CD4-positive, alpha-beta memory T cell (primary cell): ENCODE results near the gene SRGAP3. TPM values are rescaled to one million over a fixed set of nuclear protein-coding genes. Genes with fewer than 3 reads are reported as not detected.

Experiments
- CTCF ChIA-PET: fragments of 350-600 bp; sonication (Branson Sonifier 250); formaldehyde crosslinking; loops from one replicate; lab custom pipeline; 2021; ENCODE audit warnings: inconsistent platforms; ENCODE audit not compliant: partially characterized antibody; lab: Charles Lee
- POLR2A ChIA-PET: fragments of 350-600 bp; sonication (Branson Sonifier 250); formaldehyde crosslinking; loops from one replicate; lab custom pipeline; 2021; ENCODE audit not compliant: partially characterized antibody; lab: Charles Lee
- DNase-seq, 5 donors: peaks; one replicate each; pipeline versions ENCODE4 v3.0.0 to v3.0.0-alpha.2; 2020 to 2022; ENCODE audit warnings: mixed read lengths in 1 of 5
- H3K27ac ChIP-seq: one replicate; pipeline ENCODE4 v1.7.0; 2013; ENCODE audit warnings: low read depth, low read length
- H3K27me3 ChIP-seq: 2 replicates; pipeline ENCODE4 v1.7.0; 2013; ENCODE audit warnings: mild to moderate bottlenecking, low read length, moderate library complexity; ENCODE audit not compliant: insufficient read depth
- H3K36me3 ChIP-seq: 2 replicates; pipeline ENCODE4 v1.7.0; 2013; ENCODE audit warnings: mild to moderate bottlenecking, low read length, moderate library complexity; ENCODE audit not compliant: insufficient read depth
- H3K4me1 ChIP-seq: 2 replicates; pipeline ENCODE4 v1.7.0; 2013; ENCODE audit warnings: mild to moderate bottlenecking, low read length, moderate library complexity; ENCODE audit not compliant: insufficient read depth
- H3K4me3 ChIP-seq, 2 donors: one replicate each; pipeline ENCODE4 v1.7.0; 2013; ENCODE audit warnings: low read length in 2 of 2, mild to moderate bottlenecking in 1 of 2
- H3K9me3 ChIP-seq, 2 donors: one replicate each; pipeline ENCODE4 v1.7.0; 2013; ENCODE audit warnings: low read length in 2 of 2, control low read depth in 1 of 2; ENCODE audit not compliant: control insufficient read depth in 1 of 2
- H3K27ac Mint-ChIP-seq, 7 donors: one replicate each; pipeline ENCODE4 v1.8.0; 2020 to 2021; ENCODE audit warnings: mixed read lengths in 7 of 7, mild to moderate bottlenecking in 6 of 7, inconsistent platforms in 3 of 7, moderate library complexity in 3 of 7
- H3K27me3 Mint-ChIP-seq, 2 donors: one replicate each; pipeline ENCODE4 v1.8.0; 2020 to 2021; ENCODE audit warnings: mixed read lengths in 2 of 2
- H3K36me3 Mint-ChIP-seq, 2 donors: one replicate each; pipeline ENCODE4 v1.8.0; 2020 to 2021; ENCODE audit warnings: mixed read lengths in 2 of 2, inconsistent platforms in 1 of 2, mild to moderate bottlenecking in 1 of 2
- H3K4me1 Mint-ChIP-seq, 4 donors: one replicate each; pipeline ENCODE4 v1.8.0; 2020 to 2021; ENCODE audit warnings: mixed read lengths in 4 of 4, mild to moderate bottlenecking in 1 of 4
- H3K4me3 Mint-ChIP-seq, 8 donors: one replicate each; pipeline ENCODE4 v1.8.0; 2020 to 2021; ENCODE audit warnings: mixed read lengths in 8 of 8, mild to moderate bottlenecking in 7 of 8, moderate library complexity in 6 of 8, inconsistent platforms in 3 of 8
- H3K9me3 Mint-ChIP-seq, 8 donors: one replicate each; pipeline ENCODE4 v1.8.0; 2020 to 2021; ENCODE audit warnings: mixed read lengths in 8 of 8, mild to moderate bottlenecking in 5 of 8, inconsistent platforms in 3 of 8, moderate library complexity in 1 of 8
- intact Hi-C: fragments of 100-400 bp; cut with micrococcal nuclease; formaldehyde crosslinking; loops from one replicate; pipeline ENCODE4 v1.15.1; 2023
- polyA plus RNA-seq, 2 donors: library from polyadenylated mRNA; unstranded; fragments of 300-500 nt; fragmentation: Illumina TruSeq; gene quantifications; one replicate each; pipeline ENCODE4 v1.2.3, GENCODE V29; 2021
- total RNA-seq, 2 experiments: library from RNA; stranded (reverse); gene quantifications; one replicate each; pipeline ENCODE4 v1.2.3, GENCODE V29; 2021

Gene SRGAP3
- total and polyA plus RNA-seq, 4 experiments from 2014 or later = 0.35 to 2.4 (median 1.7) TPM

DNA sequence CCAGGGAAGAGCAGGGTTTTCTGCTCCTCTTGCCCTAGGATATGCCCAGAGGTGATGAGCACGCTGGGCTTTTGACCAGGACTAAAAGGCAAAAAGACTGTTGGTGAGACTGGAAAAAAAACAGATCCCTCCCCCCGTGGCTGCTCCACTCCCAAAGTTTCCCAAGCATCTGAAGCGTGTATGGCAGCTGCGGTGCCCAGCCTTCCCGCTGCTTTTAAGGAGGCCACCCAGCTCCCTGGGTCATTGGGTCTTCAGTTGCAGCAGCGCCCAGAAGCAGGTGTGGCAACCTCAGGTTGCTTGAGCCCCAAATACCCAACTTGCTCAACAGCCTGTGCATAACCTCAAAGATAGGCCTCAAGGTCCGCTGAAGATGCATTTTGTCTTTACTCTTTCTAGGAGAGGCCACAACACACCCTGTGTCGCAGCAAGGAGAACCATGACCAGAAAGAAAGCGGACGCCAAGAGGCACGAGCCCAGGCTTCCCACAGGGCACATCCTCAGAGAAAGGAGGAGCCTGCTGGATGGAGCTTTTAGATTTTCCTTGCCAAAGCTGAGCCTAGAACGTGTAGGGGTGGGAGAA is 2.0 kb downstream of the SRGAP3 start:
- no peaks in the 10 kb centered on the region for H3K27me3 ChIP-seq
- no peaks in the 10 kb centered on the region for H3K9me3 Mint-ChIP-seq
- peaks cover 20% of the 10 kb centered on the region for H3K4me1 ChIP-seq
- H3K27ac Mint-ChIP-seq = peak overlapping the region in 1 of 7 donors; percentile 33
- no peak for DNase-seq
- peak overlapping the region in 3 of 8 donors; percentile 5 to 45 (median 40) for H3K4me3 Mint-ChIP-seq
- no peaks in the 10 kb centered on the region for H3K36me3 ChIP-seq
- H3K36me3 Mint-ChIP-seq = no peaks in the 10 kb centered on the region
- H3K4me1 Mint-ChIP-seq = peaks cover 14 to 33% (median 19%) of the 10 kb centered on the region in 4 donors
- H3K27ac ChIP-seq = no peak overlapping the region
- no peak overlapping the region for H3K4me3 ChIP-seq
- H3K27me3 Mint-ChIP-seq = peaks cover 0 to 2% of the 10 kb centered on the region in 2 donors
- no peaks in the 10 kb centered on the region for H3K9me3 ChIP-seq
- intact Hi-C loops = loop anchor here (5.0 kb wide), 1 partner anchor 65 kb away; no protein-coding TSS in a partner anchor
- ChIA-PET CTCF (no interaction called here), POLR2A (interaction anchor here (1.0 kb wide), 1 partner anchor 272 kb away, joined by 3 read pairs; no protein-coding TSS in a partner anchor)

DNA sequence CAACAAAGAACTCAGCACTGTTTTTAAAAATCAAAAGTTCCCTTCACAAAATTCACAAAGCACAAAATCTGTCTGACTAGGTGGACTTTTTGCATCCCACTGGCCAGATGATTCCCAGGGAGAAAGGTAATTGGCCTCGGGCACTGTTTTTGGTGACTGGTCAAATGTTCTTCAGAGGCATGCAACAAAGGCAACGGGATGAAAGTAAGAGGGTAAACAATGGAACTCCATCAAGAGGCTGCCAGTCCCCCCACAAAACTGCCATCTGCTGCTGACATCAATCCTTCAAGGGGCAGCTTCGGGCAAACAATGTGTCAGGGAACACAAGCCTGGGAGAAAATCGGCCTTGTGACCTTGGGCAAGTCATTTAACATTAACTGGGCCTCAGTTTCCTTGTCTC is 3.3 kb downstream of the SRGAP3 start:
- H3K27me3 ChIP-seq = no peaks in the 10 kb centered on the region
- ChIA-PET POLR2A (no interaction called here), CTCF (no interaction called here)
- Mint-ChIP-seq H3K4me3 (no peak overlapping the region), H3K36me3 (peaks cover 0 to 4% of the 10 kb centered on the region in 2 donors), H3K27me3 (no peaks in the 10 kb centered on the region), H3K4me1 (peaks cover 14 to 33% (median 19%) of the 10 kb centered on the region in 4 donors), H3K9me3 (peaks cover 0 to 3% (median 0%) of the 10 kb centered on the region in 8 donors), H3K27ac (peak overlapping the region in 1 of 7 donors; percentile 20)
- H3K4me3 ChIP-seq = no peak overlapping the region
- no peak for DNase-seq
- H3K4me1 ChIP-seq = peaks cover 20% of the 10 kb centered on the region
- H3K36me3 ChIP-seq = no peaks in the 10 kb centered on the region
- intact Hi-C loops = loop anchor here (5.0 kb wide), 1 partner anchor 64 kb away; no protein-coding TSS in a partner anchor
- H3K27ac ChIP-seq = no peak overlapping the region
- H3K9me3 ChIP-seq = no peaks in the 10 kb centered on the region

GRCh38 chr3:9244495-9245183 is 4.8 kb downstream of the SRGAP3 start:
- Histone ChIP-seq H3K4me1 (peaks cover 14% of the 10 kb centered on the region), H3K9me3 (no peaks in the 10 kb centered on the region), H3K27me3 (no peaks in the 10 kb centered on the region), H3K4me3 (no peak overlapping the region), H3K27ac (no peak overlapping the region), H3K36me3 (no peaks in the 10 kb centered on the region)
- intact Hi-C loops = loop anchor here (5.0 kb wide), 1 partner anchor 62 kb away; no protein-coding TSS in a partner anchor
- peaks cover 0 to 4% of the 10 kb centered on the region in 2 donors for H3K36me3 Mint-ChIP-seq
- peaks cover 0 to 3% (median 0%) of the 10 kb centered on the region in 8 donors for H3K9me3 Mint-ChIP-seq
- H3K4me1 Mint-ChIP-seq = peaks cover 10 to 26% (median 16%) of the 10 kb centered on the region in 4 donors
- POLR2A ChIA-PET = no interaction called here
- no peak overlapping the region for H3K4me3 Mint-ChIP-seq
- no peak for DNase-seq
- H3K27me3 Mint-ChIP-seq = no peaks in the 10 kb centered on the region
- H3K27ac Mint-ChIP-seq = no peak overlapping the region
- CTCF ChIA-PET = no interaction called here

DNA sequence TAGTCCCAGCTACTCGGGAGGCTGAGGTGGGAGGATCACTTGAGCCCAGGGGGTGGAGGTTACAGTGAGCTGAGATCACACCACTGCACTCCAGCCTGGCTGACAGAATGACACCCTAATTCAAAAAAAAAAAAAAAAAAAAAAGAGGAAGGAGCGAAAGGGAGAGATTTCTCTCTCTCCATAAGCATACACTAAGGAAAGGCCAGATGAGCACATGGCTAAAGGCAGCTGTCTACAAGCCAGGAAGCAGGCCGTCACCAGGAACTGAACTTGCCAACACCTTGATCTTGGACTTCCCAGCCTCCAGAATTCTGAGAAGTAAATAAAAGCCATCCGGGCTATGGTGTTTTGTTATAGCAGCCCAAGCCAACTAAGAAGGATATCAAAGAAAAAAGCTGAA is 7.5 kb downstream of the SRGAP3 start:
- Histone ChIP-seq H3K27me3 (no peaks in the 10 kb centered on the region), H3K36me3 (no peaks in the 10 kb centered on the region), H3K27ac (no peak overlapping the region), H3K9me3 (no peaks in the 10 kb centered on the region), H3K4me3 (no peak overlapping the region), H3K4me1 (no peaks in the 10 kb centered on the region)
- Mint-ChIP-seq H3K4me1 (no peaks in the 10 kb centered on the region), H3K9me3 (peaks cover 0 to 3% (median 0%) of the 10 kb centered on the region in 8 donors), H3K27ac (no peak overlapping the region), H3K27me3 (peaks cover 0 to 1% of the 10 kb centered on the region in 2 donors), H3K4me3 (no peak overlapping the region), H3K36me3 (peaks cover 0 to 4% of the 10 kb centered on the region in 2 donors)
- POLR2A ChIA-PET = no interaction called here
- DNase-seq = no peak
- CTCF ChIA-PET = interaction anchor here (1.2 kb wide), 1 partner anchor 271 kb away, joined by 4 read pairs; no protein-coding TSS in a partner anchor
- intact Hi-C loops = no loop called here

DNA sequence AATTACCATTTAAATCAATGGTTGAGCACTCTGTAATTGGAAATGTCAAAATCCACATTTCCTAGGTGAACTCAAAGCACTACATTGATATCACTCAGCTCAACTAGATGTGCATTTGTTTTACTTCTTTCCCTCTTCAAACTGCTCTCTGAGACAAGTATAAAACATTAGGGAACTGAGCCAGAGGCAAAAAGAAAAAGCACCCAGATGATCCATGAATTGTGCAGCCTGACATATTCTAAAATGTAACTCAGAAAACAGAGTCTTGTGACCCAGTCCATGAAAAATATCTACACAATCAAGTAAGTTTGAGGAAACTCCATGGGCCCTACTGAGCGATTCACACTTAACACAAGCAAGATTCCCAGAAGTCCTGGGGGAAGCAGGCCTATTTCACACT is 9.8 kb downstream of the SRGAP3 start:
- Histone ChIP-seq H3K27ac (no peak overlapping the region), H3K36me3 (no peaks in the 10 kb centered on the region), H3K4me1 (no peaks in the 10 kb centered on the region), H3K9me3 (no peaks in the 10 kb centered on the region), H3K27me3 (no peaks in the 10 kb centered on the region), H3K4me3 (no peak overlapping the region)
- Mint-ChIP-seq H3K4me3 (no peak overlapping the region), H3K27me3 (peaks cover 0 to 3% of the 10 kb centered on the region in 2 donors), H3K27ac (no peak overlapping the region), H3K36me3 (peaks cover 0 to 7% of the 10 kb centered on the region in 2 donors), H3K9me3 (peaks cover 0 to 3% (median 0%) of the 10 kb centered on the region in 8 donors), H3K4me1 (no peaks in the 10 kb centered on the region)
- POLR2A ChIA-PET = no interaction called here
- CTCF ChIA-PET = interaction anchor here (1.3 kb wide), 1 partner anchor 9 kb away, joined by 5 read pairs; the partner anchor contains the start of gene SRGAP3
- intact Hi-C loops = no loop called here
- no peak for DNase-seq

GRCh38 chr3:9238721-9239295 is 10.6 kb downstream of the SRGAP3 start:
- Mint-ChIP-seq H3K4me3 (no peak overlapping the region), H3K36me3 (peaks cover 0 to 7% of the 10 kb centered on the region in 2 donors), H3K4me1 (no peaks in the 10 kb centered on the region), H3K9me3 (peaks cover 0 to 3% (median 0%) of the 10 kb centered on the region in 8 donors), H3K27me3 (peaks cover 2 to 3% of the 10 kb centered on the region in 2 donors), H3K27ac (no peak overlapping the region)
- H3K27me3 ChIP-seq = no peaks in the 10 kb centered on the region
- no peak overlapping the region for H3K4me3 ChIP-seq
- intact Hi-C loops = no loop called here
- H3K9me3 ChIP-seq = no peaks in the 10 kb centered on the region
- no peak overlapping the region for H3K27ac ChIP-seq
- H3K4me1 ChIP-seq = no peaks in the 10 kb centered on the region
- no peaks in the 10 kb centered on the region for H3K36me3 ChIP-seq
- ChIA-PET CTCF (no interaction called here), POLR2A (no interaction called here)
- DNase-seq = no peak

DNA sequence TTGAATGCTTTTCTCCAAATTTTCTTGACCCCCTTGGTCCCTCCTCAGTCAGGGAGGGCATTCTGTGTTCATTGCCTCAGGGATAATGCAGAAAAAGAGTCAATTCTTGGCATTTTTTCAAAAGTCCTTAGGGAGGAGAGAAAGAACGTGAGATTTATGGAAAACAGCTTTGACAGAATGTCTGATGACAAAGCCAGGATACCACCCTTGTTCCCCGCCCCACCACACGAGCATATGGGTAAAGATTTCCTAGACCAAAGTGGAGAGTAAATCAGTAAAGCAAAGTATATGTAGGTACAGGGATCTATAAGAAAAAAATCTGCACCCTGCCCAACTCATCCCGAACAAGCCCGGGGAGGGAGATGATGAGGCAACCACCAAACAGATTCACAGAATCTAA is 11.2 kb downstream of the SRGAP3 start:
- no peaks in the 10 kb centered on the region for H3K36me3 ChIP-seq
- CTCF ChIA-PET = no interaction called here
- peaks cover 0 to 7% of the 10 kb centered on the region in 2 donors for H3K36me3 Mint-ChIP-seq
- intact Hi-C loops = no loop called here
- DNase-seq = no peak
- no peak overlapping the region for H3K4me3 ChIP-seq
- H3K27me3 Mint-ChIP-seq = peaks cover 2 to 3% of the 10 kb centered on the region in 2 donors
- H3K4me1 Mint-ChIP-seq = no peaks in the 10 kb centered on the region
- H3K9me3 ChIP-seq = no peaks in the 10 kb centered on the region
- peaks cover 0 to 3% (median 0%) of the 10 kb centered on the region in 8 donors for H3K9me3 Mint-ChIP-seq
- H3K27ac Mint-ChIP-seq = no peak overlapping the region
- POLR2A ChIA-PET = no interaction called here
- no peaks in the 10 kb centered on the region for H3K27me3 ChIP-seq
- H3K4me3 Mint-ChIP-seq = no peak overlapping the region
- H3K27ac ChIP-seq = no peak overlapping the region
- no peaks in the 10 kb centered on the region for H3K4me1 ChIP-seq
